ENCODE results near the gene UQCRQ. TPM values are rescaled to one million over a fixed set of nuclear protein-coding genes. Genes with fewer than 3 reads are reported as not detected.

Gene UQCRQ
- total and polyA plus RNA-seq, 2 of the 13 experiments (the other 11 are each of a cell fraction or from before 2014, with no cell fraction given) = 257 to 575 TPM

GRCh38 chr5:132830436-132831094 is 35.9 kb upstream of the UQCRQ start, which contains the start of gene SHROOM1:
Gene SHROOM1 (minus strand): TSS chr5:132830647. CDS start chr5:132826140, 4,507 bp downstream.
- Histone ChIP-seq H3K9ac (ENCODE audit: insufficient read depth, low read depth, low read length) (peak within 1 kb of the TSS; percentile 96), H3K79me2 (ENCODE audit: insufficient read depth, low read length) (peaks cover 37% of the 10 kb centered on the region), H3K4me3 (replicated peaks in 1 of 3; ENCODE audit: insufficient read depth in 1 of 3, low read depth in 2 of 3, low read length in 3 of 3) (peak within 1 kb of the TSS; percentile 79 to 94 (median 93)), H3K4me2 (ENCODE audit: low read depth, low read length) (peak within 1 kb of the TSS; percentile 93), H4K20me1 (ENCODE audit: insufficient read depth, low read length) (no peaks in the 10 kb centered on the region), H3K9me3 (ENCODE audit: low read length) (no peaks in the 10 kb centered on the region), H3K4me1 (ENCODE audit: insufficient read depth, low read length) (peaks cover 67% of the 10 kb centered on the region), H3K27me3 (ENCODE audit: control insufficient read depth in 1 of 2, insufficient read depth in 2 of 2, low read length in 2 of 2) (no peaks in the 10 kb centered on the region), H3K36me3 (replicated peaks in 1 of 2; ENCODE audit: control insufficient read depth in 1 of 2, insufficient read depth in 2 of 2, low read length in 2 of 2) (peaks cover 1 to 11% of the 10 kb centered on the region in 2 experiments; a peak in 3 of 5 replicates), H3K27ac (ENCODE audit: extremely low read length, insufficient read depth, low read length) (peak within 1 kb of the TSS; percentile 90), H2AFZ (ENCODE audit: low read length) (no peak within 1 kb of the TSS)
- no TSS peak for BruUV-seq (replicated peaks)
- 0% methylated on average over 11 of the region's 78 CpGs for WGBS (ENCODE audit: low lambda C conversion rate)
- intact Hi-C loops (cut with micrococcal nuclease; ENCODE audit: unreplicated experiment) (loop anchor here (1.0 kb wide), 2 partner anchors 36 to 53 kb away; partner anchors contain the start of genes GDF9 and UQCRQ), in situ Hi-C loops (cut with HindIII; ENCODE audit: extremely low pct_ligation_motif_present, low pct_unique_long_range_greater_than_20kb) (loop anchor here (5.0 kb wide), 1 partner anchor 42 kb away; the partner anchor contains the start of gene LEAP2)
- ATAC-seq = peak; percentile 86
- ChIA-PET POLR2A (interaction anchor here (0.7 to 6.6 kb wide), 11 partner anchors 10 to 221 kb away, joined by 3 to 91 read pairs (median 22); partner anchors contain the start of genes GDF9, HSPA4, KIF3A and LEAP2), CTCF (ENCODE audit: low intra/inter-chr PET ratio, low total read pairs) (interaction anchor here (1.1 to 3.1 kb wide), 4 partner anchors 34 to 76 kb away, joined by 3 to 39 read pairs (median 6); partner anchors contain the start of genes GDF9 and UQCRQ)
- DNase-seq (ENCODE audit: low spot score) = peak; percentile 66
- no peak for FAIRE-seq
- TF ChIP-seq ZNF225 (CRISPR knock-in tag; IDR thresholded peaks at IDR 0.05) = peak; percentile 17; the same call in 1 of the 2 replicates
- no peak for TF ChIP-seq LRRFIP1 (CRISPR knock-in tag; conservative IDR thresholded peaks at IDR 0.05)
- no peak for TF ChIP-seq FOXK1 (CRISPR knock-in tag; IDR thresholded peaks at IDR 0.05; ENCODE audit: borderline replicate concordance, low read depth)
- TF ChIP-seq REL (CRISPR knock-in tag; conservative IDR thresholded peaks at IDR 0.05) = no peak
- TF ChIP-seq ZNF468 (CRISPR knock-in tag; IDR thresholded peaks at IDR 0.05) = no peak
- TF ChIP-seq MXD3 (CRISPR knock-in tag; IDR thresholded peaks at IDR 0.05) = peak; percentile 58; the same call in 1 of the 2 replicates
- TF ChIP-seq FOXO1 (CRISPR knock-in tag; IDR thresholded peaks at IDR 0.05) = 0 out of 2 replicates have a peak, but pooled peaks have one; percentile 37
- TF ChIP-seq ZEB1 (IDR thresholded peaks at IDR 0.05; ENCODE audit: insufficient replicate concordance, low read depth) = no peak
- TF ChIP-seq RXRB (CRISPR knock-in tag; IDR thresholded peaks at IDR 0.05; ENCODE audit: borderline replicate concordance) = no peak
- no peak for TF ChIP-seq ZNF512 (CRISPR knock-in tag; IDR thresholded peaks at IDR 0.05)
- peak; percentile 68 for TF ChIP-seq ETV6 (CRISPR knock-in tag; conservative IDR thresholded peaks at IDR 0.05)
- no peak for TF ChIP-seq ZNF34 (CRISPR knock-in tag; IDR thresholded peaks at IDR 0.05; ENCODE audit: borderline replicate concordance)
- TF ChIP-seq ZBTB7B (CRISPR knock-in tag; IDR thresholded peaks at IDR 0.05) = peak; percentile 43; the same call in 1 of the 2 replicates
- TF ChIP-seq THAP7 (CRISPR knock-in tag; IDR thresholded peaks at IDR 0.05) = no peak
- no peak; the same call in 1 of the 2 replicates for TF ChIP-seq FLYWCH1 (CRISPR knock-in tag; IDR thresholded peaks at IDR 0.05)
- no peak for TF ChIP-seq ZNF18 (CRISPR knock-in tag; IDR thresholded peaks at IDR 0.05; ENCODE audit: insufficient replicate concordance)
- TF ChIP-seq NBN (conservative IDR thresholded peaks at IDR 0.05) = no peak
